Measurements from ENCODE around the gene DMPK.
A peak's percentile ranks its signal among the peaks of the same experiment; 100 is the strongest.

Gene DMPK

DNA sequence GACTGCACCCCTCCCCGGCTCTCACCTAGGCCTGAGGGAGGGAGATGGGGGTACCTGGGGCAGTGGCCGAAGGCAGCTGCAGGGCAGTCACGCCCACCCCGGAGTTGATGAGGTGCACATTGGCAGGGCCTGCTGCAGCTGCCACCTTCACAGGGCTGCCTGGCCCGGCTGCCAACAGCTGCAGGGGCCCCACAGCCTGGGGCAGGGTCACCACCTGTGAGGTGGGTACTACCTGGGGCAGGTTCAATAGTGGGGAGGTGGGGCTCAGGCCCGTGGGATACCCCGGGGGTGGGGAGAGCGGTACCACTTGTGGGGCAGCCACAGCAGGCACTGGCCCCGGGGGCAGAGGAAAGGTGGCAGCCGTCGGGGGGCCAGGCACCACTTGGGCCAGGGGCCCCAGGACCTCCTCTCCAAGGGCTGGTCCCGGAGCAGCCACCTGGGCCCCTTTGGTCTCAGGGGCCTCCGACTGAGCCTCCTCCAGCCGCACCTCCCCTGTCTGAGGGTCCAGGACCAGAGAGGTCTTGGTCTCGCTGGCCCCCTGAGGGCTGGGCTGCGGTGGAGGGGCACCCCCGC lies 15.9 kb downstream of the DMPK start:
- FAIRE-seq = no peak
- DNase-seq (ENCODE audit: insufficient read length) = no peak
- no peak for TF ChIP-seq POLR2A (IDR thresholded peaks at IDR 0.05; ENCODE audit: low read depth, low read length)
- TF ChIP-seq TAF1 (IDR thresholded peaks at IDR 0.05; ENCODE audit: borderline replicate concordance, low read depth, low read length) = no peak

DNA sequence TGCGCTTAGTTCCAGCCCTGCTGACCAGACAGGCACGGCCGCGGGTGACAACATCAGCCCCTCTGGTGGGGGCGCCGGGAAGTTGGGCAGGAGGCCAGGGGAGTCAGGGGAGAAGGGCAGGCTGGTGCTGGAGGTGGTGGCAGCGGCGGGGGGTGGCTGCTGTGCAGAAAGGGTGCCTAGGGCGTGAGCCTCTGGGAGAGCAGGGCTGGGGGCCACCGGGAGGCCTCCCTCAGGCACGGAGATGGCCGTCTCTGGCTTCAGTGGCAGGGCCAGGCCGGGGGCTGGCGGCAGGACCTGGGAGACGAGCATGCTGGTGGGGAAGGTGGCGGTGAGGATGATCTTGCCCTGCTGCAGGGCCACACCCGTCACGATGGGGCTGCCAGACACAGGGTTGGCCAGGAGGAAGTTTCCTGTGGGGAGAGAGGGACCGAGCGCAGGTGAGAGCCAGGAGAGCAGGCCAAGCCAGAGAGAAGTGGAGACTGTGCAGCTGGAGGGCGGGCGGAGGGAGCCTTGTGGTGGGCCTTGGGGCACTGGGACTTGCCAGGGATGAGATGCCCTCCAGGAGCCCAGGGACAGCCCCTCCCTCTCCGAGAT lies 16.5 kb downstream of the DMPK start:
- DNase-seq (ENCODE audit: insufficient read length) = no peak
- no peak for TF ChIP-seq POLR2AphosphoS5 (IDR thresholded peaks at IDR 0.05; ENCODE audit: low read depth, low read length)
- no peak for FAIRE-seq

DNA sequence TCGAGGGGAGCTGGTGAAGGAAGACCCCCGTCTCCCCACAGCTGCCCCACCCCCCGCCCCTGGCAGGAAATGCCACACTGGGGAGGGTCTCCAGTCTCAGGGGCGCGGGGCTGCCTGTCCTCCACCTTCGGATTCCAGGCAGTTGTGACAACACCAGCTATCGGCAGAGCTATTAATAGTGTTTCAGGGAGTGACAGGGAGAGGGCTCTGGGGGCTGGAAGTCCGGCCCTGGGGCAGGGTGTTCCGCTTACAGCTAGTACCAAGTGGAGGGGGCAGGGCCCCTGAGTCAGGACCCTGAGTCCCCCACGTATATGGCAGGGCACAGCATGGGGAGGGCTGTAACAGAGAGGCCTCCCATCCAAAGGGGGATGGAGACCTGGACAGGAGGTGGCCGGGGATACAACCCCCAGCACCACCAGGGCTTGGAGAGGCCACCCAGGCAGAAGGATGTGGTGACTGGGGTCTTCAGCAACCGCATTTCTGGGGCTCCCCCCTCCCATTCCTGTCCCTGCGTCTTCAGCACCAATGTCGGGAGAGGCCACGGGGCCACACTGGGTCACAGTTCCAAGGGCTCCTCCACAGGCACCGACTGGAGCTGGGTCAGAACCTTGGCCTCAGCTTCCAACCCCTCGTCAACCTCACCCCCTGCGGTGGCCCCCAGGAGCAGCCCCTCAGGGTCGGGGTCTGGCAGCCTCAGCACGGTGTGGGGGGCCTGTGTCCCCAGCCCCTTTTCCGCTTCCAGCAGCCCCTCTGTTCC lies 17.2 kb downstream of the DMPK start:
- FAIRE-seq (no peak), DNase-seq (ENCODE audit: insufficient read length) (no peak)
- TF ChIP-seq TAF1 (IDR thresholded peaks at IDR 0.05; ENCODE audit: borderline replicate concordance, low read depth, low read length) (no peak), POLR2AphosphoS5 (IDR thresholded peaks at IDR 0.05; ENCODE audit: low read depth, low read length) (no peak), POLR2A (IDR thresholded peaks at IDR 0.05; ENCODE audit: low read depth, low read length) (no peak)

DNA sequence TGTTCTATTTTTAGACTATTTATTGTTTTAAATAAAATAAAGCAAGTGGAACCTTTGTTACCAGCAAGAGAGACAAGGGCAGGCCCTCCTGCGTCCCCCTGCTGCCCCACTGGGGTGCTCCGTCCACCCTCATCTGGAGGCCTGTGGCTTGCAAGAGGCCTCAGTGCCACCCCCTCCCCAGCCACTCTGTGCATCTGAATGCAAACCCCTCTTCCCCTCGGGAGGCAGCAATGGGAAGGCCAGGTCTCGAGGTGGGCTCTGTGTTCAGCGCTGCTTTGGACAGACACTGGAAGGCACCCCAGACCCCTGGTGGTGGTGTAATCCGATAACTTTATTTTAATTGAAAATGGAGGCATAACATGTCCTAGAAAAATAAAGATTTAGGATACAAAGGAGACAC lies 17.8 kb downstream of the DMPK start:
- DNase-seq (ENCODE audit: insufficient read length) (no peak), FAIRE-seq (no peak)
- TF ChIP-seq TAF1 (IDR thresholded peaks at IDR 0.05; ENCODE audit: borderline replicate concordance, low read depth, low read length) = no peak
- no peak for TF ChIP-seq POLR2A (IDR thresholded peaks at IDR 0.05; ENCODE audit: low read depth, low read length)
- no peak for TF ChIP-seq POLR2AphosphoS5 (IDR thresholded peaks at IDR 0.05; ENCODE audit: low read depth, low read length)

DNA sequence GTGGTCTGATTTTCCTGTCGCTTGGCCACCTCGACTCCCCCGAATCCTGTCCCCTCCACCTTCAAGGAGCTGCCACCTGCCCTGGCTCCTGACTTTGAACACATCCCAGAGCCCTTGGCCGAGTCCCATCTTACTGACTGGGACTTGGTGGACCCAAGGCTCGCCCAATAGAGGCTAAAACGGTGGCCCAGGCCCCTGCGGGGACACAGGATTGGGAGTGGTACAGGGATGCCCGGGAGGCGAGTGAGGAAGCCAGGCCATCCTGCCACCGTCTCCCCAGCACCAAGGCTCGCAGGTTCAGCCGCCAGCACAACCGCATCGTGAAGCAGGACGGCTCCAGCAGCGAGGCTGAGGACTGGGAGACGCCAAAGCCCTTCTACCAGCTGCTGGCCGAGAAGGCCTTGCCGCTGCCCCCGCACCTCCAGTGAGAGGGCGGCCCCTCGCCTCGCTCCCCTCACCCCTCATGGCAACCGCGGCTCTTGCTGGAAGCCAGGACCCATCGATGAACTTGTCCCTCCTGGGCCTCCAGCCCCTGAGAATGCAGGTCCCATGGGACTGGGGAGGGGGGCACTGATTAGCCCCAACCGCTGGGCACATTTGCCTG lies 18.5 kb downstream of the DMPK start:
- DNase-seq (ENCODE audit: insufficient read length) (no peak), FAIRE-seq (no peak)
- TF ChIP-seq TAF1 (IDR thresholded peaks at IDR 0.05; ENCODE audit: borderline replicate concordance, low read depth, low read length) = no peak

DNA sequence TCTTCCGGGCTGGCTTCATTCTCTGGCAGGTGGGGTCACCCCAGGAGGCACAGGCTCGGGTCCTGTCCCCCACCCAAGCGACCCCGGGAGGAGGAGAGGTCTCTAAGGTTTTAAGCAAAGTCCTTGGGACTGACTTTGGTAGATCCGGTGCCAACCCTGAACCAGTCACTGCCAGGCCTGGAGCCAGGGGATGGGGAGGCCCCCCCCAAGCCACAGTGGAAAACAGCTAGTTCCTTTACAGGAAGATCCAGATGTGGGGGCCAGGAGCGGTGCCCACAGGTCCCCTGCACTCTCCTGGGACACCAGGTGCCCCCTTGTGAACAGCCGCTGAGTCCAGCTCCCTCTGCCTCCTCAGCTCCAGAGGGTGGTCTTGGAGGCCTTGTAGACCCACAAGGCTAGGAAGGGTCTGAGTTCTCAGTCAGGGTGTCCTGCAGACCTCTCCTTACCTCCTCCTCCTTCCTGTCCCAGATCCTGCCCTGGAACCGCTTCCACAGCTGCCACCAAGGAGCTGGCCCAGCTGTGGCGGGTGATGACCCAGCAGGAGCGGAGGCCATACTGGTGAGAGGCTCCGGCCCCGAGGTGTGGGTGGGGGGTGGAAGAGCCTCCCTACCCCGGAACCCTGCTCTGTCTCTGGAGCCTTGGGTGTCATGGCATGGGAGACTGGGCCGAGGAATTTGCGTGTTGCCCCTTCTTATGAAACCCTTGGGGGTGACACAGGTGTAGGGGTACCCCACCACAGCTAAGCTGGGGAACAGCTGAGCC lies 19.2 kb downstream of the DMPK start:
- FAIRE-seq = no peak
- DNase-seq (ENCODE audit: insufficient read length) = no peak
- TF ChIP-seq POLR2AphosphoS5 (IDR thresholded peaks at IDR 0.05; ENCODE audit: low read depth, low read length) (no peak), POLR2A (IDR thresholded peaks at IDR 0.05; ENCODE audit: low read depth, low read length) (no peak), TAF1 (IDR thresholded peaks at IDR 0.05; ENCODE audit: borderline replicate concordance, low read depth, low read length) (no peak)

DNA sequence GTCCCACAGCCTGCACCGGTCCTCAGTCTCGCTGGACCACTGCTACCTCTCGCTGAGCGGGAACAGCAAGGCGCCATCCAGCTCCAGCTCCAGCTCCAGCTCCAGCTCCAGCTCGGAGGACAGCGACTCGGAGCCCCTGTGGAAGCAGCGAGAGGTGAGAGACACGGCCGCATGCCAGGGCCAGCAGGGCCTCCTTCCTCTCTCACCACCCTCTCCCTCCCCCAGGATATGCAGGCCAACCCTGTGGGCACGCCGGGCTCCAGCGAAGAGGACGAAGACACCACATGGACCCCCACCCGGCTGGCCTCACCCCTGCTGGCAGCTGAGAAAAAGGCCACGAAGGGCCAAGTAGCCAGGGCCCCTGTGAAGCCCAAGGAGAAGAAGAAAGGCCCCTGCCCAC lies 20.6 kb downstream of the DMPK start:
- DNase-seq (ENCODE audit: insufficient read length) (no peak), FAIRE-seq (no peak)
- TF ChIP-seq POLR2A (IDR thresholded peaks at IDR 0.05; ENCODE audit: low read depth, low read length) (no peak), POLR2AphosphoS5 (IDR thresholded peaks at IDR 0.05; ENCODE audit: low read depth, low read length) (no peak), TAF1 (IDR thresholded peaks at IDR 0.05; ENCODE audit: borderline replicate concordance, low read depth, low read length) (no peak)

DNA sequence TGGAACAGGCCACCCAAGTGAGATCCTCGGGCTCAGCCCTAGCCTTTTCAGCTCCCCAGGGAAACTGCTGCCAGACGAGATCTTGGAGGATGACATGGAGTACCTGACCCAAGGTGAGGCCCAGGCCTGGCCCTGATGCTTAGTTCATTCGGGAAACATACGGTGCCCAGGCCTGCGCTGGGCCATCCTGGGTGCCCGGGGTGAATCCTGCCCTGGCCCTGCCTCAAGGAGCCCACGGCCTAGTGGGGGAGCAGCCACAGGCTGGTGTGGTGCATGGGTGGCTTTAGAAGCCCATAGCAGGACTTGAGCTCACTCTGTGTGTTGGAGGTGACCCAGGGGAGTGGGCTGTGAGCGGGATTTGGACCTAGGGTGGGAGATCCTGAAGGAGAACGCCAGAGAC lies 23.4 kb downstream of the DMPK start:
- DNase-seq (ENCODE audit: insufficient read length) (no peak), FAIRE-seq (no peak)

DNA sequence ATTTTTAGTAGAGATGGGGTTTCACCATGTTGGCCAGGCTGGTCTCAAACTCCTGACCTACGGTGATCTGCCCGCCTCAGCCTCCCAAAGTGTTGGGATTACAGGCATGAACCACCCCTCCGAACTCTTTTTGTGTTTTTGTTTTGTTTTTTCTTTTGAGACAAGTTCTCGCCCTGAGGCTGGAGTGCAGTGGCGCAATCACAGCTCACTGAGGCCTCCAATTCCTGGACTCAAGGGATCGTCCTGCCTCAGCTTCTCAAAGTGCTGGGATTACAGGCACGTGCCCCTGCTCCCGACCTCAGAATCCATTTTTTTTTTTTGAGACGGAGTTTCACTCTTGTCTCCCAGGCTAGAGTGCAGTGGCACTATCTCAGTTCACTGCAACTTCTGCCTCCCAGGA lies 24.6 kb downstream of the DMPK start:
- FAIRE-seq (no peak), DNase-seq (ENCODE audit: insufficient read length) (no peak)
- TF ChIP-seq POLR2AphosphoS5 (IDR thresholded peaks at IDR 0.05; ENCODE audit: low read depth, low read length) = no peak
- TF ChIP-seq POLR2A (IDR thresholded peaks at IDR 0.05; ENCODE audit: low read depth, low read length) = no peak
- TF ChIP-seq TAF1 (IDR thresholded peaks at IDR 0.05; ENCODE audit: borderline replicate concordance, low read depth, low read length) = no peak

More for the DNA sequence above, 23.4 kb downstream of the DMPK start:
- TF ChIP-seq POLR2AphosphoS5 (IDR thresholded peaks at IDR 0.05; ENCODE audit: low read depth, low read length) = no peak
- no peak for TF ChIP-seq TAF1 (IDR thresholded peaks at IDR 0.05; ENCODE audit: borderline replicate concordance, low read depth, low read length)
- no peak for TF ChIP-seq POLR2A (IDR thresholded peaks at IDR 0.05; ENCODE audit: low read depth, low read length)

DNA sequence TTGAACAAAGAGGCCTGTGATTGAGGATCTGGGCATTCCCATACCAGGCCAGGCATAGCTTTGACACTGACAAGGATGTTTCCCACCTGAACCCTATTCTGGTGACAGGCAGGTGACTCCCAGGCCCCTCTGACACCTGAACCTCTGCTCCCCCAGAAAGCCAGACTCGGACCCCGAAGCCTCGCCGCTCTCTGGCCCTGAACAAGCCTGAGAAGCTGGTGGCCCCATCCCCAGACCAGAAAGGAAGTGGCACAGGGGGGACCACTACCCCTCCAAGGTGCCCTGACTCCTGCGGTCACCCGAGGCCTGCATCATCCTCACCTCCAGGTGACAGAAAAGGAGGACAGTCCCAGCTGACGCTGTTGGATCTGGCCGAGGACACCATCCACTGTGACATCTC lies 28.0 kb downstream of the DMPK start:
- no peak for FAIRE-seq
- no peak for DNase-seq (ENCODE audit: insufficient read length)
- no peak for TF ChIP-seq POLR2A (IDR thresholded peaks at IDR 0.05; ENCODE audit: low read depth, low read length)
- no peak for TF ChIP-seq TAF1 (IDR thresholded peaks at IDR 0.05; ENCODE audit: borderline replicate concordance, low read depth, low read length)
- no peak for TF ChIP-seq POLR2AphosphoS5 (IDR thresholded peaks at IDR 0.05; ENCODE audit: low read depth, low read length)

DNA sequence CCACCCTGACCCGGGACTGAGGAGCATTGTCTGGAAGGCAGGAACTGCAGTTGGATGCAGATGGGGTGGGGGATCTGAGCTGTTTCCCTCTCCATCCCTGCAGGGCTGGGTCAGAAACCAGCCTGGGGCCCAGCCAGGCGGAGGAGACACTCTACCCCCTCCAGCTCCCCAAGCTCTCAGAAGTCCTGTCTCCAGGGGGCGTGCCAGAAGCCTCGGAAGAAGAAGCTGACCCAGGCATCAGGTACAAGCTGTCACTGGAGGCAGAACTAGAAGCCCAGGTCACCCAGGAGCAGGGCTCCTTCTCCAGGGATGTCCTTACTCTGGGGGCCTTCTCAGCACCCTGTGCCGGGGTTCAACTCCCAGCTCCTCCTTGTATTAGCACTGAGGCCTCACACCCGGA lies 28.7 kb downstream of the DMPK start:
- peak; percentile 19 for DNase-seq (ENCODE audit: insufficient read length)
- TF ChIP-seq POLR2A (IDR thresholded peaks at IDR 0.05; ENCODE audit: low read depth, low read length) (no peak), TAF1 (IDR thresholded peaks at IDR 0.05; ENCODE audit: borderline replicate concordance, low read depth, low read length) (no peak)
- FAIRE-seq = no peak
